HFFc6 (cell line): ENCODE results near the gene HEATR9. TPM values are rescaled to one million over a fixed set of nuclear protein-coding genes. Genes with fewer than 3 reads are reported as not detected.
A peak's percentile ranks its signal among the peaks of the same experiment; 100 is the strongest.

Source experiments
- DNase-seq: peaks from one replicate; pipeline ENCODE4 v3.0.0-alpha.2; 2018
- H3K27ac Mint-ChIP-seq: 2 replicates; pipeline ENCODE4 v1.8.0; 2020; ENCODE audit warnings: mild to moderate bottlenecking, mixed read lengths
- H3K27me3 Mint-ChIP-seq: 2 replicates; pipeline ENCODE4 v1.8.0; 2021; ENCODE audit warnings: mild to moderate bottlenecking, moderate library complexity, mixed read lengths; ENCODE audit not compliant: insufficient read depth
- H3K36me3 Mint-ChIP-seq: 2 replicates; pipeline ENCODE4 v1.8.0; 2021; ENCODE audit warnings: low read depth, mixed read lengths
- H3K4me1 Mint-ChIP-seq: 2 replicates; pipeline ENCODE4 v1.8.0; 2020; ENCODE audit warnings: low read depth, mixed read lengths
- H3K4me3 Mint-ChIP-seq: 2 replicates; pipeline ENCODE4 v1.8.0; 2020; ENCODE audit warnings: mild to moderate bottlenecking, moderate library complexity, mixed read lengths
- H3K9me3 Mint-ChIP-seq: 2 replicates; pipeline ENCODE4 v1.8.0; 2020; ENCODE audit warnings: mild to moderate bottlenecking, mixed read lengths
- total RNA-seq, 6 experiments: library from RNA; stranded (reverse); fragmentation: NEBNext Ultra II Directional; extraction: Animal tissue kit (Norgen Biotek cat#: 25700); gene quantifications; 2 replicates in 1 of 6; 3 replicates in 5 of 6; pipeline ENCODE4 v1.2.3, GENCODE V29; 2021
- TF ChIP-seq, protein P1 (sequence below): fragments of 200-600 bp; sonication (generic); IDR thresholded peaks from 2 replicates; pipeline ENCODE4 v1.5.0; 2021; ENCODE audit warnings: antibody characterized with exemption, mild to moderate bottlenecking

The HEATR9 gene
- total RNA-seq, 6 experiments from 2014 or later, result not detected

DNA sequence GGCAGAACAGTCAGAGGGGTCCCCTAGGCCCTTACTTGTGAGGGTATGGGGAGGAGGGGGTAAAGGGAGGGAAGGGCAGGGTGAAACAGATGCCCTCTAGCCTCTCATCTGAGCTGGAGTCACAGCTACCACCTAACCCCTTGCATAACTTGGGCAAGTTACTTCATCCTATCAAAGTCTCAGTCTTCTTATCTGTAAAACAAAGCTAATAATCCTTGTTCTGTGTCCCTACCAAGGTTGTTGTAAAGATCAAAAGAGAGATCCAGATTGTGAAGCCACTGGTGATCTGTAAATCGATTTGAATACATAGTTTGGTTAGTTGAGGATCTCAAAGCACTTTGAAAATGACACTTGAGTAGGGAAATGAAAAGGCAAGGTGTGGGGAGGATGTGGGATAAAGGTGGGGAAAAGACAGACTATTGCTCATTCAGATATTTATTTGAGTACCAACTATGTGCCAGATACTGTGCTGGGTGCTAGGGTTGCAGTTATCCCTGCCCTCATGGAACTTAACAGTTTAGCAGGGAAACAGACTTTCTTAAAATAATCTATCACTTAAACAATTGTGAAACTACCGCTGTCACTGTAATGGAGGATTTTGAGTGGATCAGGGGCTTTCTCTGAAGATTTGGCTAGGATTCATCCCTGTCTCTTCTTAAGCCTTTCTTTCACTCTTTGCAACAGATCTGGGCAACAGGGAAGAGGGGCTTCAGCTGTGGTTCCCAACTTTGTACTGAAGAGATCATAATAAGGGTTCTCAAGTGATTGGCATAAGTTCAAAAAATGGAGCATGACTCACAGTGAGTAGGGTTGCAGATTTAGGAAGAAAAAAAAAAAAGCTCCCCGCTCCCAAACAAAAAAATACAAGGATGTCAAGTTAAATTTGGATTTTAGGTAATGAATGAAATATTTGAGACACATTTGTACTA lies 3.0 kb downstream of the HEATR9 start:
- no peaks in the 10 kb centered on the region; the same call in none of the 2 replicates for H3K36me3 Mint-ChIP-seq
- no peak overlapping the region for H3K4me3 Mint-ChIP-seq
- TF ChIP-seq, protein P1, sequence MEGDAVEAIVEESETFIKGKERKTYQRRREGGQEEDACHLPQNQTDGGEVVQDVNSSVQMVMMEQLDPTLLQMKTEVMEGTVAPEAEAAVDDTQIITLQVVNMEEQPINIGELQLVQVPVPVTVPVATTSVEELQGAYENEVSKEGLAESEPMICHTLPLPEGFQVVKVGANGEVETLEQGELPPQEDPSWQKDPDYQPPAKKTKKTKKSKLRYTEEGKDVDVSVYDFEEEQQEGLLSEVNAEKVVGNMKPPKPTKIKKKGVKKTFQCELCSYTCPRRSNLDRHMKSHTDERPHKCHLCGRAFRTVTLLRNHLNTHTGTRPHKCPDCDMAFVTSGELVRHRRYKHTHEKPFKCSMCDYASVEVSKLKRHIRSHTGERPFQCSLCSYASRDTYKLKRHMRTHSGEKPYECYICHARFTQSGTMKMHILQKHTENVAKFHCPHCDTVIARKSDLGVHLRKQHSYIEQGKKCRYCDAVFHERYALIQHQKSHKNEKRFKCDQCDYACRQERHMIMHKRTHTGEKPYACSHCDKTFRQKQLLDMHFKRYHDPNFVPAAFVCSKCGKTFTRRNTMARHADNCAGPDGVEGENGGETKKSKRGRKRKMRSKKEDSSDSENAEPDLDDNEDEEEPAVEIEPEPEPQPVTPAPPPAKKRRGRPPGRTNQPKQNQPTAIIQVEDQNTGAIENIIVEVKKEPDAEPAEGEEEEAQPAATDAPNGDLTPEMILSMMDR, result no peak
- H3K4me1 Mint-ChIP-seq, result peaks cover 15% of the 10 kb centered on the region
- H3K27me3 Mint-ChIP-seq, result no peaks in the 10 kb centered on the region
- peak; percentile 44 for DNase-seq
- no peaks in the 10 kb centered on the region for H3K9me3 Mint-ChIP-seq
- H3K27ac Mint-ChIP-seq, result peak overlapping the region; percentile 87; the same call in 1 of the 2 replicates

DNA sequence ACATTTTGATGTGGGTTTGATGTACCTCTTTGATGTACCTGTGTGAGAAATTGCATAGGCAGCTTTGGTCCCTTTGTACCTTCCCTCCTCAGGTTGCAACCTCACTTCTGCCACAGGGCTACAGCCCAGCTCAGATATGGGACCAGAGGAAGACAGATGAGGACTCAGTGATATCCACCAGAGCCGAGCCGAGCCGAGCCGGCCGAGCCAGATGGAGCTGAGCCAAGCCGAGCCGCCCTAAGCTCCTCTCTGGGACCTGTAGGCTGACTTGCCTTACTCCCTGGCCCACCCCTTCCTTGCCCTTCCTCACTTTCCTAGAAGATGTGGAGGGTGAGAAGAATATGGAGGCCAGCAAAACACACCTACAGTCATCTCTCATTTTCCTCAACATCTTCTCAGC lies 3.8 kb downstream of the HEATR9 start:
- no peaks in the 10 kb centered on the region for H3K27me3 Mint-ChIP-seq
- H3K4me1 Mint-ChIP-seq, result peaks cover 15% of the 10 kb centered on the region
- DNase-seq, result no peak
- H3K4me3 Mint-ChIP-seq, result no peak overlapping the region
- no peaks in the 10 kb centered on the region; the same call in none of the 2 replicates for H3K36me3 Mint-ChIP-seq
- TF ChIP-seq, protein P1, result no peak
- H3K9me3 Mint-ChIP-seq, result no peaks in the 10 kb centered on the region
- no peak overlapping the region for H3K27ac Mint-ChIP-seq

DNA sequence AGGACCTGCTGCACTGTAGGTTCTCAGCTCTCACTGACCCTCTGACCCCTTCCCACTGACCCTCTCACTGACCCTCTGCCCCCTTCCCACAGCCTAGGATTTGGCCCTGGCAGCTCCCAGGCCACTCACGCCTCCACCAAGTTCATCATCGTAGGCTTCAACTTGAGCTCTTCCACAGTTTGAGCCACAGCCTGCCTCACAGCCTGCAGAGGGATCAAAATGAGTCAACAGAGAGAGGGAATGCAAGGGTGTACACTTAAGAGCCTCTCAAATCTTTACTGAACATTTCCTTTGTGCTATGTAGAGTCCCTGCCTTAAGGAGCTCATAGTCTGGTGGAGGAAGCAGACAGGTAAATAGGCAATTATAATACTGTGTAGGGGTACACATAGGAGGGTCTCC lies 12.1 kb downstream of the HEATR9 start:
- DNase-seq, result no peak
- Mint-ChIP-seq H3K36me3 (peaks cover 5% of the 10 kb centered on the region), H3K4me3 (no peak overlapping the region), H3K9me3 (no peaks in the 10 kb centered on the region), H3K4me1 (no peaks in the 10 kb centered on the region), H3K27ac (no peak overlapping the region), H3K27me3 (no peaks in the 10 kb centered on the region)
- TF ChIP-seq, protein P1, result no peak

DNA sequence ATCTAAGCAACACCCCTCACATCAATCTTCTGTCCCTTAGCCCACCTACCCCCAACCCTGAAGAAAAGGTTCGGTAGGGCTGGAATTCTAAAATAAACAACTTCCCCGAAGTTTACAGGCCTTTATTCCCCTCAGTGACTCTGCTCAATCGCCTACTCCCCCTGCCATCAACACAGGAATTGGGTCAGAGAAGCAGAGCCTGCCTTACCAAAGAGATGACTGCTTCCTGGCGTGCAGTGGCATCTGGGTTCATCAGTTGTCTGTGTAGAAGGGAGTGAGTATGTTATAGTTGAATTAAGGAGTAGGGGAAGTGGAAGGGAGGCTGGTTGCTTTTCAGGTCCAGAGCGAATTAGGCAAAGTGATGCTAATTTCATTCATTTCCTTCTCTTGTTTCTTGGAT lies 12.7 kb downstream of the HEATR9 start:
- H3K36me3 Mint-ChIP-seq, result peaks cover 11% of the 10 kb centered on the region
- no peaks in the 10 kb centered on the region for H3K4me1 Mint-ChIP-seq
- H3K27ac Mint-ChIP-seq, result no peak overlapping the region

DNA sequence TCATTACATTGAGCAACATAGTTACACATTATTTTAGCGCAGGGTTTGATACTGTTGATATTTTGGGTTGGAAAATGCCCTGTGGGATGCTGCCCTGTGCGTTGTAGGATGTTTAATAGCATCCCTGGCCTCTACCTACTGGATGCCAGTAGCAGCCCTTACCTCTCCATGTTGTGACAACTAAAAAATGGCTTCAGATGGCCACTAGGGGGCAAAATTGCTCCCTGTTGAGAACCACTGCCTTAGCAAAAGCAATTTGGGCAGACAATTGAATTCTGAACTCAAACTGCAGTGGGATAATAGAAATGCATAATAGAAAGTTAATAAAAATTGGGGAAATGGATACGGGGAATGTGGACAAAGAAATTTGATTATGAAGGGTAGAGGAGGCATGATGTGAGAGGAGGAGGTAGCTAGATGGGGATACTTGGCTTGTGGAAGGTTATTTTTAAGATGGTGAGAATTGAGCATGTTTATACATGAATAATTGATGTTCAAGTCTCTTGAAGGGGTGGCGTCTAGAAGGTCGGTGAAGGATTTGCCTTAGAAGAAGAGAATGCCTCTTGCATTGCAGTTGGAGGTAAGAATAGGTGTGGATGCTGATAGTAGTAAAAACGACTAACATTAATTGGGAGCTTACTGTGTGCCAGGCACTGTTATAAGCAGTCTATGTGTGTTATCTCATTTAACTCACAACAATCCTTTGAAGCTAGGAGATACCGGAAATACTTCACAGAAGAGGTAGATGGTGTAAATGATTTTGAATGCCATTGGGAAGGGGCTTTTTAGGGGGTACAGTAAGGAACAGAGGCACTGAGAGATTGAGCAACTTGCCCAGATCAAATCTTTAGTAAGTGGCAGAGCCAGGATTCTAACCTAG lies 19.0 kb downstream of the HEATR9 start:
- 0 out of 2 replicates have a peak overlapping the region, but pooled peaks have one; percentile 2 for H3K27ac Mint-ChIP-seq
- H3K9me3 Mint-ChIP-seq, result no peaks in the 10 kb centered on the region
- DNase-seq, result peak; percentile 65
- peaks cover 14% of the 10 kb centered on the region for H3K4me1 Mint-ChIP-seq
- TF ChIP-seq, protein P1, result peak; percentile 95
- H3K27me3 Mint-ChIP-seq, result peaks cover 2% of the 10 kb centered on the region; the same call in 1 of the 2 replicates
- peaks cover 16% of the 10 kb centered on the region for H3K36me3 Mint-ChIP-seq
- H3K4me3 Mint-ChIP-seq, result no peak overlapping the region

More for the DNA sequence above, 12.7 kb downstream of the HEATR9 start:
- H3K9me3 Mint-ChIP-seq, result no peaks in the 10 kb centered on the region
- TF ChIP-seq, protein P1, result no peak
- no peaks in the 10 kb centered on the region; the same call in 1 of the 2 replicates for H3K27me3 Mint-ChIP-seq
- no peak for DNase-seq
- H3K4me3 Mint-ChIP-seq, result no peak overlapping the region
